HCT116 (cell line): ENCODE results near the gene TIMP3. TPM values are rescaled to one million over a fixed set of nuclear protein-coding genes. Genes with fewer than 3 reads are reported as not detected.

Source experiments
- ATAC-seq: fragments of 200-7000 bp; cut with Tn5 transposase; 2 replicates; pipeline ENCODE4 v1.9.1; 2020; ENCODE audit warnings: mild to moderate bottlenecking, moderate library complexity
- BruUV-seq: library from RNA; stranded (reverse); fragments of 400-500 nt; replicated peaks from 2 replicates; lab custom pipeline; 2021; lab: Mats Ljungman, UMichigan
- CTCF ChIA-PET: fragments of 300-600 bp; sonication (Branson Sonifier 250); formaldehyde crosslinking; loops from one replicate; lab custom pipeline; 2021; ENCODE audit warnings: antibody characterized with exemption; lab: Charles Lee
- POLR2A ChIA-PET: fragments of 300-600, 350-600 bp; sonication (Branson Sonifier 250); formaldehyde crosslinking; loops from one replicate; lab custom pipeline; 2021; ENCODE audit warnings: antibody characterized with exemption; lab: Charles Lee
- RAD21 ChIA-PET, 2 experiments: fragments of 300-600 bp; sonication (Branson Sonifier 250); formaldehyde crosslinking; loops; one replicate each; lab custom pipeline; 2023; ENCODE audit warnings: low total read pairs in 2 of 2; ENCODE audit not compliant: uncharacterized antibody in 2 of 2, unreplicated experiment in 2 of 2, low non-redundant PET in 1 of 2; lab: Charles Lee
- DNase-seq: peaks from one replicate; pipeline ENCODE4 v3.0.0-alpha.2; 2010; ENCODE audit warnings: low read depth, low spot score
- H2AFZ ChIP-seq: fragments of 200-600 bp; shearing (Covaris generic), sonication (generic); 2 replicates; pipeline ENCODE4 v1.6.1; 2017; ENCODE audit warnings: low read depth, mixed run types, mixed read lengths, antibody characterized with exemption, low read length; ENCODE audit not compliant: poor library complexity, severe bottlenecking
- H3K27ac ChIP-seq: 2 replicates; pipeline ENCODE4 v1.5.1; 2012; ENCODE audit warnings: low read depth, low read length
- H3K27me3 ChIP-seq: fragments of 200-600 bp; sonication (generic); 2 replicates; pipeline ENCODE4 v1.6.1; 2016; ENCODE audit warnings: mixed run types, low read length, mixed read lengths; ENCODE audit not compliant: insufficient read depth
- H3K36me3 ChIP-seq, 2 experiments: fragments of 200-500 bp in 1 of 2; fragments of 200-600 bp in 1 of 2; sonication (Bioruptor generic) in 1 of 2; sonication (generic) in 1 of 2; 2 replicates each; pipeline versions ENCODE4 v1.5.1 to v1.6.1; 2014 to 2016; ENCODE audit warnings: low read length in 2 of 2, inconsistent platforms in 1 of 2, mixed read lengths in 1 of 2, mixed run types in 1 of 2; ENCODE audit not compliant: insufficient read depth in 2 of 2, control insufficient read depth in 1 of 2
- H3K4me1 ChIP-seq, 2 experiments: fragments of 200-600 bp in 1 of 2; sonication (generic) in 1 of 2; 2 replicates each; pipeline versions ENCODE4 v1.5.1 to v1.6.1; 2012 to 2017; ENCODE audit warnings: low read length in 2 of 2, inconsistent platforms in 1 of 2, mild to moderate bottlenecking in 1 of 2, mixed read lengths in 1 of 2, mixed run types in 1 of 2, moderate library complexity in 1 of 2; ENCODE audit not compliant: insufficient read depth in 2 of 2, control insufficient read depth in 1 of 2
- H3K4me2 ChIP-seq: fragments of 200-600 bp; sonication (generic); 2 replicates; pipeline ENCODE4 v1.6.1; 2017; ENCODE audit warnings: mixed run types, low read length, mixed read lengths
- H3K4me3 ChIP-seq, 2 experiments: fragments of 200-600 bp in 1 of 2; sonication (generic) in 1 of 2; replicated peaks in 1 of 2; 2 replicates each; pipeline ENCODE4 v1.5.1; 2011 to 2016; ENCODE audit warnings: low read length in 2 of 2, control low read depth in 1 of 2, low read depth in 1 of 2, mild to moderate bottlenecking in 1 of 2, mixed read lengths in 1 of 2, mixed run types in 1 of 2
- H3K79me2 ChIP-seq: fragments of 200-600 bp; sonication (generic); 2 replicates; pipeline ENCODE4 v1.6.1; 2017; ENCODE audit warnings: mild to moderate bottlenecking, mixed run types, low read length, moderate library complexity, mixed read lengths; ENCODE audit not compliant: insufficient read depth
- H3K9ac ChIP-seq: fragments of 200-600 bp; sonication (generic); 2 replicates; pipeline ENCODE4 v1.6.1; 2016; ENCODE audit warnings: low read length, mixed read lengths
- H3K9me2 ChIP-seq: fragments of 200-600 bp; sonication (generic), shearing (Covaris generic); 2 replicates; pipeline ENCODE4 v1.6.1; 2017; ENCODE audit warnings: mixed run types, mild to moderate bottlenecking, moderate library complexity; ENCODE audit not compliant: insufficient read depth
- H3K9me3 ChIP-seq, 2 experiments: fragments of 200-500 bp in 1 of 2; fragments of 200-600 bp in 1 of 2; sonication (Bioruptor generic) in 1 of 2; sonication (generic) in 1 of 2; 2 replicates each; pipeline ENCODE4 v1.6.1; 2014 to 2017; ENCODE audit warnings: low read length in 2 of 2, mixed read lengths in 2 of 2, inconsistent platforms in 1 of 2, low read depth in 1 of 2, mild to moderate bottlenecking in 1 of 2, mixed run types in 1 of 2, moderate library complexity in 1 of 2; ENCODE audit not compliant: control insufficient read depth in 1 of 2, insufficient read depth in 1 of 2
- H4K20me1 ChIP-seq: fragments of 200-600 bp; sonication (generic), shearing (Covaris generic); 2 replicates; pipeline ENCODE4 v1.6.1; 2017; ENCODE audit warnings: mixed run types, mild to moderate bottlenecking, moderate library complexity; ENCODE audit not compliant: insufficient read depth
- CBX3 ChIP-seq: IDR thresholded peaks from 2 replicates; pipeline ENCODE4 v1.6.1; 2012; ENCODE audit warnings: low read depth
- CEBPB ChIP-seq: IDR thresholded peaks from 2 replicates; pipeline ENCODE4 v1.6.1; 2012; ENCODE audit warnings: low read depth
- EGR1 ChIP-seq: IDR thresholded peaks from 2 replicates; pipeline ENCODE4 v1.6.1; 2012; ENCODE audit warnings: low read depth
- ELF1 ChIP-seq: IDR thresholded peaks from 2 replicates; pipeline ENCODE4 v1.6.1; 2012; ENCODE audit warnings: low read depth, borderline replicate concordance
- EZH2phosphoT487 ChIP-seq: fragments of 200-600 bp; IDR thresholded peaks from 2 replicates; pipeline ENCODE4 v1.6.1; 2018; ENCODE audit warnings: antibody characterized with exemption, borderline replicate concordance
- JUND ChIP-seq: IDR thresholded peaks from 2 replicates; pipeline ENCODE4 v1.6.1; 2012
- POLR2A ChIP-seq: IDR thresholded peaks from 2 replicates; pipeline ENCODE4 v1.7.0; 2011; ENCODE audit warnings: borderline replicate concordance; ENCODE audit not compliant: insufficient read depth, insufficient read length; ENCODE audit errors: extremely low read depth
- POLR2AphosphoS5 ChIP-seq: IDR thresholded peaks from 2 replicates; pipeline ENCODE4 v1.6.1; 2011; ENCODE audit warnings: mild to moderate bottlenecking, low read depth, low read length, moderate library complexity
- RAD21 ChIP-seq: IDR thresholded peaks from 2 replicates; pipeline ENCODE4 v1.6.1; 2012; ENCODE audit warnings: low read depth, mild to moderate bottlenecking
- REST ChIP-seq: IDR thresholded peaks from 2 replicates; pipeline ENCODE4 v1.6.1; 2012; ENCODE audit warnings: low read depth
- SIN3A ChIP-seq: IDR thresholded peaks from 2 replicates; pipeline ENCODE4 v1.6.1; 2012; ENCODE audit warnings: low read depth
- SP1 ChIP-seq: IDR thresholded peaks from 2 replicates; pipeline ENCODE4 v1.6.1; 2012; ENCODE audit warnings: low read depth
- SRF ChIP-seq: IDR thresholded peaks from 2 replicates; pipeline ENCODE4 v1.6.1; 2012; ENCODE audit warnings: low read depth
- TCF7L2 ChIP-seq: IDR thresholded peaks from 2 replicates; pipeline ENCODE4 v1.7.0; 2011; ENCODE audit warnings: borderline replicate concordance, inconsistent platforms; ENCODE audit not compliant: insufficient read depth, insufficient read length; ENCODE audit errors: extremely low read depth
- YY1 ChIP-seq: IDR thresholded peaks from 2 replicates; pipeline ENCODE4 v1.6.1; 2011; ENCODE audit warnings: low read length, low read depth, moderate library complexity, mild to moderate bottlenecking; ENCODE audit not compliant: insufficient replicate concordance; ENCODE audit errors: extremely low read depth
- ZBTB33 ChIP-seq: IDR thresholded peaks from 2 replicates; pipeline ENCODE4 v1.6.1; 2011; ENCODE audit warnings: mild to moderate bottlenecking, low read length, moderate library complexity; ENCODE audit not compliant: insufficient replicate concordance; ENCODE audit errors: extremely low read depth
- ZFX ChIP-seq: fragments of 450-650 bp; IDR thresholded peaks from 2 replicates; pipeline ENCODE4 v1.6.1; 2017
- intact Hi-C: fragments of 100-400 bp; cut with micrococcal nuclease; formaldehyde crosslinking; loops from 2 replicates; pipeline ENCODE4 v1.10.0; 2022
- total RNA-seq: library from RNA; stranded (reverse); gene quantifications from one replicate; pipeline ENCODE4 v1.2.1, GENCODE V29; 2021; ENCODE audit not compliant: unreplicated experiment
- TF ChIP-seq, protein P1 (sequence below), 3 experiments: fragments of 200-600 bp in 1 of 3; sonication (generic) in 1 of 3; IDR thresholded peaks in 2 of 3; conservative IDR thresholded peaks in 1 of 3; 2 replicates each; pipeline ENCODE4 v1.5.1; 2012 to 2017; ENCODE audit warnings: low read depth in 2 of 3, low read length in 2 of 3, antibody characterized with exemption in 1 of 3, borderline replicate concordance in 1 of 3, control low read depth in 1 of 3, mild to moderate bottlenecking in 1 of 3, mixed read lengths in 1 of 3, mixed run types in 1 of 3, moderate library complexity in 1 of 3; ENCODE audit not compliant: insufficient read depth in 1 of 3
- TF ChIP-seq, protein P2 (sequence below): IDR thresholded peaks from 2 replicates; pipeline ENCODE4 v1.6.1; 2012

TIMP3 gene
- total RNA-seq, 1 experiment from 2014 or later = 2.2 TPM

GRCh38 chr22:32777987-32778386, 23.5 kb upstream of the TIMP3 start:
- BruUV-seq = no TSS peak
- H3K27ac ChIP-seq = no peak overlapping the region
- TF ChIP-seq, protein P1, sequence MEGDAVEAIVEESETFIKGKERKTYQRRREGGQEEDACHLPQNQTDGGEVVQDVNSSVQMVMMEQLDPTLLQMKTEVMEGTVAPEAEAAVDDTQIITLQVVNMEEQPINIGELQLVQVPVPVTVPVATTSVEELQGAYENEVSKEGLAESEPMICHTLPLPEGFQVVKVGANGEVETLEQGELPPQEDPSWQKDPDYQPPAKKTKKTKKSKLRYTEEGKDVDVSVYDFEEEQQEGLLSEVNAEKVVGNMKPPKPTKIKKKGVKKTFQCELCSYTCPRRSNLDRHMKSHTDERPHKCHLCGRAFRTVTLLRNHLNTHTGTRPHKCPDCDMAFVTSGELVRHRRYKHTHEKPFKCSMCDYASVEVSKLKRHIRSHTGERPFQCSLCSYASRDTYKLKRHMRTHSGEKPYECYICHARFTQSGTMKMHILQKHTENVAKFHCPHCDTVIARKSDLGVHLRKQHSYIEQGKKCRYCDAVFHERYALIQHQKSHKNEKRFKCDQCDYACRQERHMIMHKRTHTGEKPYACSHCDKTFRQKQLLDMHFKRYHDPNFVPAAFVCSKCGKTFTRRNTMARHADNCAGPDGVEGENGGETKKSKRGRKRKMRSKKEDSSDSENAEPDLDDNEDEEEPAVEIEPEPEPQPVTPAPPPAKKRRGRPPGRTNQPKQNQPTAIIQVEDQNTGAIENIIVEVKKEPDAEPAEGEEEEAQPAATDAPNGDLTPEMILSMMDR (IDR thresholded peaks at IDR 0.05 in 2 of 3, conservative IDR thresholded peaks at IDR 0.05 in 1 of 3; ENCODE audit: borderline replicate concordance in 1 of 3, insufficient read depth in 1 of 3, low read depth in 2 of 3, low read length in 2 of 3) = no peak
- no peak for TF ChIP-seq EGR1
- no peak for TF ChIP-seq SRF
- no peak for TF ChIP-seq CBX3
- no peak for TF ChIP-seq TCF7L2
- TF ChIP-seq ZBTB33 = no peak
- no peak for TF ChIP-seq RAD21
- no peak for TF ChIP-seq JUND
- no peak for TF ChIP-seq SIN3A
- TF ChIP-seq CEBPB = no peak
- TF ChIP-seq ZFX = no peak
- TF ChIP-seq EZH2phosphoT487 = no peak
- TF ChIP-seq SP1 = no peak
- no peak for TF ChIP-seq YY1
- TF ChIP-seq, protein P2, sequence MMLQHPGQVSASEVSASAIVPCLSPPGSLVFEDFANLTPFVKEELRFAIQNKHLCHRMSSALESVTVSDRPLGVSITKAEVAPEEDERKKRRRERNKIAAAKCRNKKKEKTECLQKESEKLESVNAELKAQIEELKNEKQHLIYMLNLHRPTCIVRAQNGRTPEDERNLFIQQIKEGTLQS = no peak
- TF ChIP-seq ELF1 = no peak
- TF ChIP-seq POLR2AphosphoS5 = no peak
- TF ChIP-seq POLR2A = no peak
- TF ChIP-seq REST = no peak
- ATAC-seq = no peak
- H3K9ac ChIP-seq = no peak overlapping the region
- H3K4me3 ChIP-seq = no peak overlapping the region
- no peak overlapping the region for H2AFZ ChIP-seq
- CTCF ChIA-PET = interaction anchor here (2.7 kb wide), 1 partner anchor 15 kb away, joined by 7 read pairs; no protein-coding TSS in a partner anchor
- H3K27me3 ChIP-seq = no peaks in the 10 kb centered on the region
- no peaks in the 10 kb centered on the region for H3K9me2 ChIP-seq
- DNase-seq = no peak
- H3K4me2 ChIP-seq = no peak overlapping the region
- RAD21 ChIA-PET = no interaction called here
- intact Hi-C loops = no loop called here
- POLR2A ChIA-PET = no interaction called here
- H3K9me3 ChIP-seq = no peaks in the 10 kb centered on the region
- H3K4me1 ChIP-seq = peaks cover 0 to 2% of the 10 kb centered on the region in 2 experiments; a peak in 1 of 4 replicates
- no peaks in the 10 kb centered on the region for H3K79me2 ChIP-seq
- no peaks in the 10 kb centered on the region for H3K36me3 ChIP-seq
- no peaks in the 10 kb centered on the region for H4K20me1 ChIP-seq
